H7 (cell line): ENCODE measurements around the gene CALM3. TPM values are rescaled to one million over a fixed set of nuclear protein-coding genes. Genes with fewer than 3 reads are reported as not detected.

Experiments
- DNase-seq: peaks from one replicate; pipeline ENCODE4 v3.0.0; 2012
- H3K27me3 ChIP-seq: 2 replicates; pipeline ENCODE4 v1.6.0; 2011; ENCODE audit warnings: mild to moderate bottlenecking, low read length; ENCODE audit not compliant: control insufficient read depth, insufficient read depth
- H3K36me3 ChIP-seq: replicated peaks from 2 replicates; pipeline ENCODE4 v1.5.1; 2011; ENCODE audit warnings: low read length; ENCODE audit not compliant: control insufficient read depth, insufficient read depth
- H3K4me3 ChIP-seq: 2 replicates; pipeline ENCODE4 v1.5.1; 2011; ENCODE audit warnings: low read depth, mild to moderate bottlenecking, control low read depth, low read length, moderate library complexity; ENCODE audit not compliant: insufficient read depth
- total RNA-seq: library from RNA; depleted of rRNA; stranded (reverse); fragments of >200 nt; shearing (Covaris generic); gene quantifications from 2 replicates; pipeline ENCODE4 v1.2.3, GENCODE V29; 2014

The CALM3 gene
- total RNA-seq, 1 experiment from 2014 or later: 202 TPM

- Histone ChIP-seq H3K36me3 (no peaks in the 10 kb centered on the region), H3K27me3 (peaks cover 48% of the 10 kb centered on the region), H3K4me3 (no peak overlapping the region)
- peak; percentile 17 for DNase-seq
These were observed 32.0 kb downstream of the CALM3 start for GRCh38 chr19:46633130-46633529.

GRCh38 chr19:46634045-46634655 lies 33.0 kb downstream of the CALM3 start:
- peak; percentile 100 for DNase-seq
- Histone ChIP-seq H3K27me3 (peaks cover 54% of the 10 kb centered on the region), H3K4me3 (peak overlapping the region; percentile 46), H3K36me3 (no peaks in the 10 kb centered on the region)

- H3K36me3 ChIP-seq: no peaks in the 10 kb centered on the region
- DNase-seq: peak; percentile 85
- H3K4me3 ChIP-seq: peak overlapping the region; percentile 46
- peaks cover 60% of the 10 kb centered on the region for H3K27me3 ChIP-seq
These were observed 33.6 kb downstream of the CALM3 start for GRCh38 chr19:46634656-46635218.

- H3K36me3 ChIP-seq: no peaks in the 10 kb centered on the region
- H3K4me3 ChIP-seq: peak within 1 kb of the TSS; percentile 46; the same call in 1 of the 2 replicates
- peaks cover 72% of the 10 kb centered on the region for H3K27me3 ChIP-seq
- peak; percentile 90 for DNase-seq
These were observed 35.0 kb downstream of the CALM3 start, which contains the start of gene GNG8 for GRCh38 chr19:46635920-46636761. TSS of gene GNG8 (minus strand) at chr19:46636202. CDS start at chr19:46634682, 1,520 bp downstream.

GRCh38 chr19:46637224-46637623 lies 36.1 kb downstream of the CALM3 start:
- no peaks in the 10 kb centered on the region for H3K36me3 ChIP-seq
- H3K4me3 ChIP-seq: no peak overlapping the region
- peaks cover 72% of the 10 kb centered on the region for H3K27me3 ChIP-seq
- DNase-seq: no peak

GRCh38 chr19:46639358-46640182 lies 38.4 kb downstream of the CALM3 start:
- DNase-seq: peak; percentile 92
- Histone ChIP-seq H3K36me3 (no peaks in the 10 kb centered on the region), H3K27me3 (peaks cover 63% of the 10 kb centered on the region), H3K4me3 (peak overlapping the region; percentile 59)

- Histone ChIP-seq H3K27me3 (peaks cover 65% of the 10 kb centered on the region), H3K4me3 (no peak overlapping the region), H3K36me3 (no peaks in the 10 kb centered on the region)
- DNase-seq: no peak
These were observed 39.5 kb downstream of the CALM3 start for GRCh38 chr19:46640656-46641055.

- Histone ChIP-seq H3K4me3 (no peak overlapping the region), H3K36me3 (no peaks in the 10 kb centered on the region), H3K27me3 (peaks cover 70% of the 10 kb centered on the region)
- peak; percentile 33 for DNase-seq
These were observed 43.6 kb downstream of the CALM3 start for GRCh38 chr19:46644720-46645119.

GRCh38 chr19:46646402-46646801 lies 45.3 kb downstream of the CALM3 start:
- Histone ChIP-seq H3K36me3 (no peaks in the 10 kb centered on the region), H3K27me3 (peaks cover 67% of the 10 kb centered on the region), H3K4me3 (no peak overlapping the region)
- DNase-seq: no peak

- Histone ChIP-seq H3K27me3 (peaks cover 65% of the 10 kb centered on the region), H3K36me3 (no peaks in the 10 kb centered on the region), H3K4me3 (peak overlapping the region; percentile 27; the same call in 1 of the 2 replicates)
- peak; percentile 88 for DNase-seq
These were observed 47.2 kb downstream of the CALM3 start for GRCh38 chr19:46648060-46648960.

GRCh38 chr19:46648961-46649960 lies 48.1 kb downstream of the CALM3 start:
- peaks cover 69% of the 10 kb centered on the region for H3K27me3 ChIP-seq
- peak; percentile 94 for DNase-seq
- H3K36me3 ChIP-seq: no peaks in the 10 kb centered on the region
- peak overlapping the region; percentile 27; the same call in 1 of the 2 replicates for H3K4me3 ChIP-seq

- peaks cover 59% of the 10 kb centered on the region for H3K27me3 ChIP-seq
- no peak overlapping the region for H3K4me3 ChIP-seq
- no peak for DNase-seq
- H3K36me3 ChIP-seq: no peaks in the 10 kb centered on the region
These were observed 49.3 kb downstream of the CALM3 start for GRCh38 chr19:46650445-46650844.
